SKM-1 (cell line): ENCODE results near the gene KCNN1.
"Not testable (repeated sequence)": the region's sequence is repeated elsewhere in the genome, so short reads cannot be mapped to it uniquely, and the experiment has no call there.

ENCODE experiments used
- DNase-seq: peaks from one replicate; lab custom pipeline; 2025; ENCODE audit not compliant: unreplicated experiment; lab: John Stamatoyannopoulos, UW

The KCNN1 gene

GRCh38 chr19:17966550-17967256, at the start of gene KCNN1:
Gene KCNN1 (plus strand): TSS chr19:17967107. CDS start chr19:17973889, 6,782 bp downstream.
- no peak for DNase-seq

- not testable (repeated sequence) for DNase-seq
Measured at GRCh38 chr19:17918151-17918550, 48.8 kb upstream of the KCNN1 start.

- DNase-seq = not testable (repeated sequence)
Measured at GRCh38 chr19:17919122-17919521, 47.8 kb upstream of the KCNN1 start.

DNA sequence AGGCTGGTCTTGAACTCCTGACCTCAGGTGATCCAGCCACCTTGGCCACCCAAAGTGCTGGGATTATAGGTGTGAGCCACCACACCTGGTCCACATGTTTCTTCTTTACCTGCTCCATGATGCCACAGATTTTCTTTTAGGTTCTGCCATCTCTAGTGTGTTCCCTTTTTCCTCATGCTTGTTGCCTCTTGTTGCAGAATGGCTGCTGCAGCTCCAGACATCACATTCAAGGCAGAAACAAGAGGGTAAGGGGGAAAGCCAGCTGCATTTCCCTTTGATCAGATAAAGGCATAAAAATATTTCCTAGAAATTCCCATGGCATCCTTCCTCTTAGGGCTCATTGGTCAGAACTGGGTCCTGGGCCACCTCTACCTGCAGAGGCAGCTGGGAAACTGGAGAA, 46.4 kb upstream of the KCNN1 start:
- DNase-seq = no peak

DNA sequence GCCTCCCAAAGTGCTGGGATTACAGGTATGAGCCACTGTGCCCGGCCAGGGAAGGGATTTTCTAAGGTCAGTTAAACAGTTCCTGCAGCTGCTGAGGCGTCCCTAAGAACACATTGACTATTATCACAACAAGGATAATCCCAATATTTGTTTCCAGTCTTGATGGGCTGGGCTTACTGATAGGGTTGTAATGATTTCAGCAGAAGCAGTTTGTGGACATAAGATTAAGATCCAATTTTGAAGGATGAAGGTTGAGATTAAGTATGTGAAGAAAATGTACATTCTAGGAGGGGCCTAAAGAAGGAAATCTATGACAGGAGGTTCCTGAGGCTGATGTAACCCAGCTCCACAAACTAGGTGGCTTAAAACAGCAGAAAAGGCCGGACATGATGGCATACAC, 44.8 kb upstream of the KCNN1 start:
- DNase-seq = no peak

DNA sequence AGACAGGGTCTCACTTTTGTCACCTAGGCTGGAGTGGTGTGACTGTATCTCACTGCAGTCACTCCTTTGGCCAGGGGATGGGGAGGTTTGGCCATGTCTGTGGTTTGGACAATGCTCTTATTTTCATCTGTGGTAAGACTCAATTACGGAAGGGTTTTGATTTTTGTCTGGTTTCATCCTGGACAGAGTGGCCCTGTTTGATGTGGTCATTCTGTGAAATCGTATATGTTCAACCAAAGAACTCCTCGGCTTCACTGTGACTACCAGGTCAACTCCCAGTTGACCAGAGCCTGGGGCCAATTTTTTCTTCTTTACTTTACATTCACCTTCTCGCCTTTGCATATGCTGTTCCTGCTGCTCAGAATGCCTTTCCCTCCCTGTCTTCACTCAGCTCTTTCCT, 40.9 kb upstream of the KCNN1 start:
- no peak for DNase-seq

DNA sequence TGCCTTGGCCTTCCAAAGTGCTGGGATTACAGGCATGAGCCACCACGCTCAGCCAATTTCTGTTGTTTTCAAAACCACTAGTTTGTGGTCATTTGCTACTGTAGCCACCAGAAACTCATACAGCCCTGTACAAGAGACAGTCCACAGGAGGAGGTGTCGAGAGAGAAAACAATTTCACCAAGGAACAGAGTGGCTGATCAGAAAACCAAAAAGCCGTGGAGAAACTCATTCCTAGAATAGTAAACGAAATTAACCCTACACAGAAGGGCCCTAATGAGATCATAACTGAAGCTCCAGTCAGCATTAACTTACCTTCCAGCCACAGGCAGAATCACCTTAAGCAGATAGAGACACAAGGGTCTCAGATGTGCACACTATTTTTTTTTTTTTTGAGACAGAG, 37.9 kb upstream of the KCNN1 start:
- no peak for DNase-seq

DNA sequence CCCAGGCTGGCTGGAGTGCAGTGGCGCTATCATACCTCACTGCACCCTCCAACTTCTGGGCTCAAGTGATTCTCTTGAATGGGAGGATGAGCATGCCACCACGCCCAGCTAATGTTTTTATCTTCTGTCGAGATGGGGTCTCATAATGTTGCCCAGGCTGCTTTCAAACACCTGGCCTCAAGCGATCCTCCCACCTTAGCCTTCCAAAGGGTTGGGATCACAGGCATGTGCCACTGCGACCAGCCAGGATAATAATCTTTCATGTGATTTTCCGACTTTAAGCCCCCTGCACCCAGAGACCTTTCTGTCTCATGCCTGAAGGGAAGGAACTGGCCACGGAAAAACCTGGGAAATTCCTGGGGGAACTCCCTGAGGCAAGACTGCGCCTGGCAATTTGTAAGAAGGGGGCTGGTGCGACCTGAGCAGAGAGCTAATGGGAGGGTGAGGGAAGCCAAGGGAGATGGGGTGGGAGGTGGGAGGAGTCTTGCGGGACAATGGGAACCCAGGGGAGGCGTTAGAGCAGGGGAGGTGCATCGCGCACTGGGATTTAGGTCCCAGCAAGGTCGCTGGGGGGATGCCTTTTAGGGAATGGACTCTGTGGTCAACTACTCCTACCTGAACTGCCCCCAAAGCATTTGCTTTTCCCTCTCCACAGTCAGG, 35.2 kb upstream of the KCNN1 start:
- DNase-seq = no peak

GRCh38 chr19:17932485-17933338, 34.2 kb upstream of the KCNN1 start, which contains the start of gene CCDC124:
Gene CCDC124 (plus strand): TSS chr19:17933015. CDS start chr19:17936421, 3,406 bp downstream.
- DNase-seq = peak; percentile 74

GRCh38 chr19:17933414-17934129, 33.3 kb upstream of the KCNN1 start:
- DNase-seq = no peak

- no peak for DNase-seq
Measured at GRCh38 chr19:17936379-17936778, 30.5 kb upstream of the KCNN1 start.

DNA sequence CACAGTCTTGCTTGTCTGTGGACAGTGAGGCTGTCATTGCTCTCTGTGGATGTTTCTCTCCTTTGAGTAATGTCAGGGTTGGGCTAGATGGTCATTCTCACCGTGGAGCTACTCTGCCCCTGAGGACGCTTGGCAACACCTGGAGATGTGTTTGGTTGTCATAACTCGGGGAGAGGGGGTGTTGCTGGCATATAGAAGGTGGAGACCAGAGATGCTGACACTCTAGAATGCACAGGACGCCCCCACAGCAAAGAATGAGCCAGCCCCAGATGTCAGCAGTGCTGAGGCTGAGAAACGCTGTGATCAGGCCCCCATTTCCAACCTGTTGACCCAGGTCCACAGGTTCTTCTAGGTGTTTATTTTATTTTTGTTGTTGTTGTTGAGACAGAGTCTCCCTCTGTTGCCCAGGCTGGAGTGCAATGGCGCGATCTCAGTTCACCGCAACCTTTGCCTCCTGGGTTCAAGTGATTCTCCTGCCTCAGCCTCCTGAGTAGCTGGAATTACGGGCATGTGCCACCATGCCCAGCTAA, 29.5 kb upstream of the KCNN1 start:
- no peak for DNase-seq

DNA sequence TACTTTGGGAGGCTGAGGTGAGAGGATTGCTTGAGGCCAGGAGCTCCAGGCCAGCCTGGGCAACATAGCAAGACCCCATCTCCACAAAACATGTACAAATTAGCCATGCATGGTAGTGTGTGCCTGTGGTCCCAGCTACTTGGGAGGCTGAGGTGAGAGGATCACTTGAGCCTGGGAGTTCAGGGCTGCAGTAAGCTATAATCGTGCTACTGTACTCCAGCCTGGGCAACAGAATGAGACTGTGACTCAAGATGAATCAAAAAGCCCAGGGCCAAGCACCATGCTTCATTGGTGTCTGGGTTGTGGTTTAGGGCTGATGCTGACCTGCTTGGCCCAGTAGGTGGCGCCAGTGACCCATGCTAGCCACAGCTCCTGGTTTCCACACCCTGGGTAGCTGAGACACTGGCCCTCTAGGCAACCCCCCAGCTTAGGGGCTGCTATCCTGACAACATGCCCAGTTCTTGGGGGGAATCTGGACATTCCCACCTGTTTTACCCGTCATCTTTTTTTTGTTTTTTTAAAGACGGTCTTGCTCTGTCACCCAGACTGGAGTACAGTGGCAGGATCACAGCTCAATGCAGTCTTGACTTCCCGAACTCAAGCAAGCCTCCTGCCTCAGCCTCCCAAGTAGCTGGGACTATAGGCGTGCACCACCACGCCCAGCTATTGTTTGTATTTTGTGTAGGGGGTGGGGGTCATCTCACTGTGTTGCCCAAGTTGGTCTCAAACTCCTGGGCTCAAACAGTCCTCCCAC, 28.6 kb upstream of the KCNN1 start:
- DNase-seq = peak; percentile 60

- DNase-seq = no peak
Measured at GRCh38 chr19:17942181-17942580, 24.7 kb upstream of the KCNN1 start.

DNA sequence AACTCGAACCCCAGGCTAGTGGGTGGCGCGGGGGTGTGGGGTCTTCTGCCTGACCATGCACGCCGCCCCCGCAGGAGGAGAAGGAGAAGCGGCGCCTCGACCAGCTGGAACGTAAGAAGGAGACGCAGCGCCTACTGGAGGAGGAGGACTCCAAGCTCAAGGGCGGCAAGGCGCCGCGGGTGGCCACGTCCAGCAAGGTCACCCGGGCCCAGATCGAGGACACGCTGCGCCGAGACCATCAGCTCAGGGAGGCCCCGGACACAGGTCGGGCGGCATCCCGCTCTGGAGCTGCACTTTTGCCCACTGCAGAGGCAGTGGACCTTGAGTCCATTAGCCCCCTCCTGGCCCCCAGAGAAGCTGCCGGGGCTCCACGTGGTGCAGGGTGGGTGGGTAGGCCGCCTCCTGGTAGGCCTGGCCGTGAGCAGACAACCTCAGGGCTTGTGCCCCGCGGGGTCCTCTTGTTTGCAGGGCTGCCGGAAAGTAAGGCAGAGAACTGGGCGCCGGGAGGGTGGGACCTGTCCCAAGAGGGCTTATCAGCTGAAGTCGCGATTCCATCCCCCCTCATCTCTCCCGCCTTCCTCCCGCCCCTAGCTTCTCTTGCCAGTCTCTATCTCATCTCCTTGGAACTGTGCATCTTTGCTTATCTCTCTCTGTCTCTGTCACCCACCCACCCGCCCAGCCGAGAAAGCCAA, 24.2 kb upstream of the KCNN1 start:
- DNase-seq = no peak

DNA sequence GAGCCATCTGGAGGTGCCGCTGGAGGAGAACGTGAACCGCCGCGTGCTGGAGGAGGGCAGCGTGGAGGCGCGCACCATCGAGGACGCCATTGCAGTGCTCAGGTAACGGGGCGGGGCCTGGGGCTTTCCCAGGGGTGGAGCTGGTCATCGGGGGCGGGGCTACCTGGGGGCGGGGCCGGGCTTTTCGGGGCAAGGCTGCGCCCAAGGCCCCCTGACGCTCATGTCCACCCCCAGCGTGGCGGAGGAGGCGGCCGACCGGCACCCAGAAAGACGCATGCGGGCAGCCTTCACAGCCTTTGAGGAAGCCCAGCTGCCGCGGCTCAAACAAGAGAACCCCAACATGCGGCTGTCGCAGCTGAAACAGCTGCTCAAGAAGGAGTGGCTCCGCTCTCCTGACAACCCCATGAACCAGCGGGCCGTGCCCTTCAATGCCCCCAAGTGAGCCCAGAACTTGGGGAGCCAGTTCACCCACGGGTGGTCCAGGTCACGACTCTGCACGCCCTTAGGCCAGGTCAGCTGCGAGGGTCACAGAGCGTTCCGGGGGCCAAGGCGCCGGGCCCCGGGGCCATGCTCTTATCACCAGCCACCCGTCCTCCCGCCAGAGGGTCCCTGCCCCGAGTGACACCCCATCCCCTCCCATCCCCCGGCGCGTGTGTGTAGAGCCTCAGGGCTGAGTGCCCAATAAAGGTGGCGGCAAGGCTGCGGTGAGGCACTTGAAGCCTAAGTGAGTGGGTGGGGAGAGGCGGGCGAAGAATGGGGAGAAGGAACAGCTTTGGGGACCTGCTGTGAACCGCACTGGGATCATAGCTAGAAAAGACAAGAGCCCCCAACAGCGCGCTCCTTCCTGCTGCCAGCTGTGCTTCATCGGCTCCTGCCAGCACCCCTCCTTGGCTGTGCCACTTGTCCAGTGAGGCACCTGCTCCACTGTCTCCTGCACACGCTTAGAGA, 23.4 kb upstream of the KCNN1 start:
- no peak for DNase-seq

DNA sequence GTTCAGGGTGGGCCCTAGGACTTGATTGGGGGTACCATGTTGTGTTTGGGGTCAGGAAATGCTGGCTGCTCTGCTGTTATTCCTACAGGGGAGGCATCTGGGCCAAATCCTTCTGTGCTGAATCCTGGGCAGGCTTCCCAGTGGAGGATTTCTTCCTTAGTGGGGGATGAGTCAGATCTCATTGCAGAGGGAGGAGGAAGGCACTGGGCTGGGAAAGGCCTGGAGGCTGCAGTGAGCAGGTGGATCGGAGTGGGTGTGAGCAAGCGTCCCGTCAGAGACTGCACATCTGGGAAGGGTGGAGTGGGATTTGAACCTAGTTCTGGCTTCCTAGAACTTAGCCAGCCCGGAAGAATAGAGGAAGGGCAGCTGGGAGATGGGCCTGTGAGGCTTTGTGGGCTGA, 22.6 kb upstream of the KCNN1 start:
- DNase-seq = no peak
